SK-N-SH treated with all-trans-retinoic acid at 6 μM for 48 hours (cell line): ENCODE data around the gene PIK3CD.

Experiments
- ATAC-seq: fragments of 200-7000 bp; cut with Tn5 transposase; 3 replicates; pipeline ENCODE4 v1.9.1; 2020; ENCODE audit warnings: mild to moderate bottlenecking, moderate library complexity
- ARNTL ChIP-seq: fragments of 450-650 bp; formaldehyde crosslinking; IDR thresholded peaks from 2 replicates; pipeline ENCODE4 v1.5.0; 2020; ENCODE audit warnings: low read depth, mild to moderate bottlenecking, moderate library complexity, borderline replicate concordance
- BACH2 ChIP-seq: fragments of 250-450 bp; sonication (Bioruptor Pico); IDR thresholded peaks from 2 replicates; pipeline ENCODE4 v1.9.0; 2021; ENCODE audit warnings: mild to moderate bottlenecking, borderline replicate concordance
- CREB5 ChIP-seq: fragments of 250-450 bp; sonication (Bioruptor Pico); IDR thresholded peaks from 2 replicates; pipeline ENCODE4 v1.5.1; 2020; ENCODE audit warnings: low read depth, mild to moderate bottlenecking, moderate library complexity
- CSDC2 ChIP-seq: fragments of 250-450 bp; sonication (Bioruptor Pico); IDR thresholded peaks from 2 replicates; pipeline ENCODE4 v1.5.0; 2020; ENCODE audit warnings: mild to moderate bottlenecking, moderate library complexity
- CSRNP3 ChIP-seq: fragments of 250-450 bp; sonication (Bioruptor Pico); IDR thresholded peaks from 2 replicates; pipeline ENCODE4 v1.5.1; 2021; ENCODE audit warnings: mild to moderate bottlenecking, moderate library complexity
- ESRRG ChIP-seq: fragments of 250-450 bp; sonication (Bioruptor Pico); IDR thresholded peaks from 2 replicates; pipeline ENCODE4 v1.6.1; 2021; ENCODE audit warnings: mild to moderate bottlenecking
- GLIS3 ChIP-seq: fragments of 250-450 bp; sonication (Bioruptor Pico); IDR thresholded peaks from 2 replicates; pipeline ENCODE4 v1.5.0; 2020; ENCODE audit warnings: mild to moderate bottlenecking, moderate library complexity
- ISL1 ChIP-seq: fragments of 250-450 bp; sonication (Bioruptor Pico); IDR thresholded peaks from 2 replicates; pipeline ENCODE4 v2.1.2; 2022; ENCODE audit warnings: mild to moderate bottlenecking, moderate library complexity
- OSR1 ChIP-seq: fragments of 250-450 bp; sonication (Bioruptor Pico); IDR thresholded peaks from 2 replicates; pipeline ENCODE4 v1.8.0; 2022; ENCODE audit warnings: moderate library complexity, mild to moderate bottlenecking, inconsistent platforms
- POU6F1 ChIP-seq: fragments of 250-450 bp; sonication (Bioruptor Pico); IDR thresholded peaks from 2 replicates; pipeline ENCODE4 v1.8.0; 2021; ENCODE audit warnings: low read depth, mild to moderate bottlenecking, moderate library complexity, borderline replicate concordance
- PPARA ChIP-seq: fragments of 250-450 bp; sonication (Bioruptor Pico); IDR thresholded peaks from 2 replicates; pipeline ENCODE4 v1.5.0; 2020; ENCODE audit warnings: mild to moderate bottlenecking, borderline replicate concordance
- RARB ChIP-seq: fragments of 250-450 bp; sonication (Bioruptor Pico); IDR thresholded peaks from 2 replicates; pipeline ENCODE4 v1.8.0; 2021; ENCODE audit warnings: mild to moderate bottlenecking, moderate library complexity
- SNAI2 ChIP-seq: fragments of 250-450 bp; sonication (Bioruptor Pico); IDR thresholded peaks from 2 replicates; pipeline ENCODE4 v1.5.0; 2020; ENCODE audit warnings: mild to moderate bottlenecking, moderate library complexity
- TCF4 ChIP-seq: fragments of 250-450 bp; sonication (Bioruptor Pico); IDR thresholded peaks from 2 replicates; pipeline ENCODE4 v1.8.0; 2021; ENCODE audit warnings: mild to moderate bottlenecking, moderate library complexity, borderline replicate concordance
- TOX ChIP-seq: fragments of 250-450 bp; sonication (Bioruptor Pico); IDR thresholded peaks from 2 replicates; pipeline ENCODE4 v1.8.0; 2021; ENCODE audit warnings: mild to moderate bottlenecking, moderate library complexity, borderline replicate concordance
- TSHZ2 ChIP-seq: fragments of 250-450 bp; sonication (Bioruptor Pico); IDR thresholded peaks from 2 replicates; pipeline ENCODE4 v1.5.0; 2020; ENCODE audit warnings: mild to moderate bottlenecking, moderate library complexity
- ZC3H10 ChIP-seq: fragments of 250-450 bp; sonication (Bioruptor Pico); IDR thresholded peaks from 2 replicates; pipeline ENCODE4 v1.5.1; 2021; ENCODE audit warnings: mild to moderate bottlenecking, moderate library complexity
- ZFP3 ChIP-seq: fragments of 250-450 bp; sonication (Bioruptor Pico); IDR thresholded peaks from 2 replicates; pipeline ENCODE4 v1.5.0; 2020; ENCODE audit warnings: mild to moderate bottlenecking, moderate library complexity
- ZFP30 ChIP-seq: fragments of 450-650 bp; formaldehyde crosslinking; IDR thresholded peaks from 2 replicates; pipeline ENCODE4 v1.5.0; 2022; ENCODE audit warnings: mild to moderate bottlenecking, moderate library complexity
- ZNF565 ChIP-seq: fragments of 450-650 bp; formaldehyde crosslinking; conservative IDR thresholded peaks from 2 replicates; pipeline ENCODE4 v1.5.0; 2020; ENCODE audit warnings: low read depth, mild to moderate bottlenecking, moderate library complexity
- ZNF70 ChIP-seq: fragments of 450-650 bp; formaldehyde crosslinking; IDR thresholded peaks from 2 replicates; pipeline ENCODE4 v1.5.0; 2020; ENCODE audit warnings: mild to moderate bottlenecking, moderate library complexity
- ZNF8 ChIP-seq: fragments of 450-650 bp; formaldehyde crosslinking; IDR thresholded peaks from 2 replicates; pipeline ENCODE4 v1.5.0; 2020; ENCODE audit warnings: mild to moderate bottlenecking, moderate library complexity

PIK3CD gene

GRCh38 chr1:9714257-9714718 is 62.8 kb downstream of the PIK3CD start:
- ATAC-seq: no peak
- TF ChIP-seq ZFP30 (CRISPR knock-in tag) (no peak), PPARA (no peak), TSHZ2 (CRISPR knock-in tag) (no peak), CSRNP3 (no peak), BACH2 (no peak), ZNF8 (CRISPR knock-in tag) (no peak), ZNF565 (no peak), TOX (CRISPR knock-in tag) (no peak), CSDC2 (no peak), SNAI2 (CRISPR knock-in tag) (no peak), ZFP3 (no peak), ISL1 (CRISPR knock-in tag) (no peak), RARB (CRISPR knock-in tag) (no peak), ZC3H10 (CRISPR knock-in tag) (no peak), TCF4 (no peak), ARNTL (CRISPR knock-in tag) (no peak), ZNF70 (CRISPR knock-in tag) (no peak), CREB5 (CRISPR knock-in tag) (no peak), POU6F1 (no peak)

GRCh38 chr1:9715536-9716226 is 64.2 kb downstream of the PIK3CD start:
- no peak for ATAC-seq
- no peak for TF ChIP-seq OSR1 (CRISPR knock-in tag)
- TF ChIP-seq TCF4: no peak
- no peak for TF ChIP-seq SNAI2 (CRISPR knock-in tag)
- TF ChIP-seq ZNF8 (CRISPR knock-in tag): no peak
- no peak for TF ChIP-seq ARNTL (CRISPR knock-in tag)
- TF ChIP-seq GLIS3 (CRISPR knock-in tag): no peak
- no peak for TF ChIP-seq CSDC2
- TF ChIP-seq BACH2: no peak
- TF ChIP-seq ZFP3: no peak
- TF ChIP-seq CREB5 (CRISPR knock-in tag): no peak
- TF ChIP-seq TOX (CRISPR knock-in tag): no peak
- TF ChIP-seq ISL1 (CRISPR knock-in tag): no peak
- no peak for TF ChIP-seq ESRRG (CRISPR knock-in tag)
- TF ChIP-seq ZC3H10 (CRISPR knock-in tag): no peak
- TF ChIP-seq, all 23 proteins: peak for 0
